HG03378 (cell line): Measurements from ENCODE around the gene FRMPD2.

Experiments used
- ATAC-seq: cut with Tn5 transposase; IDR thresholded peaks from one replicate; pipeline ENCODE4 v1.9.1; 2021; ENCODE audit warnings: mild to moderate bottlenecking, moderate library complexity; ENCODE audit not compliant: unreplicated experiment

FRMPD2 gene

DNA sequence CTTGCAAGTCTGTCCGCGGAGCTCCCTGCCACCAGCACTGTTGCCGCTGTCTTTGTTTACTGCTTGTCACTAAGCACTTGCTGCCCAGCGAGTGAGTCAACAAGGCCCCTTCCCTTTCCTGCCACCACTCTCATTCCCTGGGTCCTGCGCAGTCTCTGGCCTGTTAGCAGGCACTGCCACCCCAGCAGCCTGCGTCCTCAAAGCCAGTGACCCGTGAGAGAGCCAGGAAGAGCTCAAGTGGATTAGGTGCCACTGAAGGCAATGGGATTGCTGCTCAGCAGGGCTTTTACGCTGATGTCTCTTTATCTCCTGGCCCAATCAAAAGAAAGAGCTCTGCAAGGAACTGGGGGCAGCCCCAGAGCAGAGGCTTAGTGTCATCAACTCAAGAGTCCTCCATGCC is at the start of gene FRMPD2:
TSS of gene FRMPD2 (minus strand) at position 61 of the 400 bp plus-strand sequence. CDS start 129 bp downstream, outside the sequence.
- ATAC-seq: no peak

DNA sequence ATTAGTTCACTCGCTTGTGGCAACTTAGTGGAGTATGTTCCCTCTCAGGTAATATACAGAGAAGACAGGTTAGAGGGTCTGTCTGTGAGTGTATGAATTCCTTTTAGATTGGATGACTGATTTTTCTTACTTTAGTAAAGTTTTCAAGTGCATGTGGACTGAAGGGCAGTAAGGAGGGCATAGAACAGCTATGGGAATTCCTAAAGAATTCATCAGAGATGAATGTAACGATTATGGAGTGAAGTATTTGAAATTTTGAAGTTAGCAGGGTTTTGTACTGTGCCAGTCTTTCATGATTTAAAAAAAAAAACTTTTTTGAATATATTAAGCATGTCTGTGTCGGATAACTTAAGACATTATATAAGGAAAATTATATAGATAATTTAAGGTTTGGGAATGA is 47.5 kb upstream of the FRMPD2 start:
- no peak for ATAC-seq

DNA sequence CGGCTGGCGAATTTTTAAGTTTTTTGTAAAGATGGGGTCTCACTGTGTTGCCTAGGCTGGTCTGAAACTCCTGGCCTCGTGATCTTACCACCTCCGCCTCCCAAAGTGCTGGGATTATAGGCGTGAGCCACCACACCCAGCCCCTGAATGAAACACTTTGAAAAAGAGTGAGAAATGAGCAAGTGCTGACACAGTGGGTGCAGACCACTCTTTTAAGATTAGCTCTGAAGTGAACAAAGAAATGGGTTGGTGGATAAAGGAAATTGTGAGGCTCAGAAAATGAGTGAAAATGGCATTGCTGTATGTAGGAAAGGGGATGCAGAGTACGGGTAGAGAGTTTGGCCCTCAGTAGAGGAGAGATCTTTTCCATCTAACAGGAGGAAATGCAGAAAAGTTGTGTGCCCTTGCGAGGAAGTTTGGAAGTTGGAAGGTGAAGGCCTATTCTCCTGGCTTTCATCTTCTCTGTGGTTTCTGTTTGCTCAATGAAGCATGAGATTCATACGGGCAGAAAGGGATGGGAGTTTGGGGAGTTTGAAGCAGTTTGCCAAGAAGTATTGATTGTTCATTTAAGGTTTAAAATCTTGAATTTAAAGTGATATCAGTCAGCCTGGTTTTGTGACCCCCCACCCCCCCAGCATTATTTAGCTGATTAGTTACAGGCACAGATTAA is 43.0 kb upstream of the FRMPD2 start:
- ATAC-seq: no peak

DNA sequence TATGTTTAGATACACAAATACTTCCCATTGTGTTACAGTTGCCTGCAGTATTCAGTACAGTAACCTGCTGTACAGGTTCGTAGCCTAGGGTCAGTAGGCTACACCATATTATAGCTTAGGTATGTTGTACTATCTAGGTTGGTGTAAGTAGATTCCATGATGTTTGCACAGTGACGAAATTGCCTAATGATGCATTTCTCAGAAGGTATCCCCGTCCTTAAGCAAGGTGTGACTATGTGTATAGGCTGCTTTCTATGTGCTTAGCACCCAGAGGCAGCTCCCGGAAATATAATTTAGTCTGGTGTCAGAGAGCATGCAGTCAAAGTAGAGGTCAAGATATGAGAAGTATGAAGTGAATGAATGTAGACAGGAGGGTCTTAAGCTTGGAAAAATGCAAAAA is 41.7 kb upstream of the FRMPD2 start:
- ATAC-seq: no peak

GRCh38 chr10:48314107-48314506 is 39.6 kb upstream of the FRMPD2 start:
- ATAC-seq: no peak

- peak; percentile 33 for ATAC-seq
Observed at GRCh38 chr10:48309711-48310226, 35.3 kb upstream of the FRMPD2 start.

- no peak for ATAC-seq
Observed at GRCh38 chr10:48307711-48308018, 33.2 kb upstream of the FRMPD2 start.

DNA sequence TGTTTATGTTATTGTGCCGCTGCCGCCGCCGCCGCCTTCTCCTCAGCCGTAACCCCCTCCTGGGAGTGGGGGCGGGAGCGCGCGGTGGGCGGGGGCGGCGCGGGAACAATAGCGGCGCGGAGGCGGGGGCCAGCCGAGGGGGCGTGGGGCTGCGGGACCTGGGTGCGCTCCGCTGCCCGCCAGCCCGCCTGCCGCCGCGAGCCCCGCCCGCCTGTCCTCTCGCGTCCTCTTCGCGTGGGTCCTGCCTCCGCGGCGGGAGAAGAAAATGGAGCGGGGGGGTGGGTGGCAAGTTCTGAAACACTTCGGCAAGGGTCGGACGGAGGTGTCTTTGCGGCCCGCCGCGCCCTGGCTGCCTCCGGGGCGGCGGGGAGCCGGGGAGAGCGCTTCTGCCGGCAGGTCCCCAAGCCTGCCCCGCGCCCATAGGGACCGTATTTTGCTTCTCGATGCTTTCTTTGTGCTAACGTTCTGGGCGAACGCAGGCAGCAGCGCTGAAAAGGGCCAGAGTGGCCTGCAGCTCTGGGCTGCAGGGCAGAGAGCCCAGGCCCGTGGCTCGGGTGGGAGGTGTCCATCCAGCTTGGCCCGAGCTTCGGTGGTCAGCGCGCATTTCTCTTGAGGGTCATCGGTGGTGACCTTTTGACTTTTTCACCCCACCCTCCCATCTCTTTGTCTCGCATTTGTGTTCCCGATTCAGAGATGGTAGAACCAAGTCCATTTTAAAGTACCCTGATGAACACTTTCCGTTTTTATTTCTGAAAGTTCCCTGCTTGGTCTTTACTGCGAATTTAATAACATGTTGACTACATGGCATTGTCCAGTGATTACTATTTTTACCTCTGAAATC is 32.6 kb upstream of the FRMPD2 start:
- ATAC-seq: peak; percentile 27

DNA sequence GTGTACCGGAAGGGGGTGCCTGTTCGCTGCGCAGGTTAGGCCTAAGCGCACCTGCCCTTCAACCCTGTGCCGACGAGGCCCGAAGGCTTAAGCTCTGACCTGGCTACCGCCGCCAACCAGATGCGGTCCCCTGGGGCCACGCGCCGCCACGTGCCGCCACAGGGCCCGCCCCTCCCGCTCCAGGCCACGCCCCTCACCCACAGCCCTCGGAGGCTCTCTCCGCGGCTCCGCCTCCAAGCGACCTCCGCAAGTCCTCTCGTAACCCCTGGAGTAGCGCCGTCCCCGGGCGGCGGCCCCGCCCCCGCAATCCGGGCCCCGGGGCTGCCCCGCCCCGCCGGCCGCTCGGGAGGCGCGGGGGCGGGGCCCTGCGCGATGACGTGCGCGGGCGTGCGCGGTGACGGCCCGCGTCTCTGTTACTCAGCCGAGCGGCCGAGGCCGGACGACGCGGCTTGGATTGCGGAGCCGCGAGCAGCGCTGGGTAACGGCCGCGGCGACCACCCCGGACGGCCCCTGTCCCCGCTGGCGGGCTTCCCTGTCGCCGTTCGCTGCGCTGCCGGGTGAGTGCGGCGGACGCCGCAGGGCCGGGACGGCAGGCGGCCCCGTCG is 31.9 kb upstream of the FRMPD2 start, which contains the start of gene MAPK8:
TSS of gene MAPK8 (plus strand) at position 413 of the 605 bp plus-strand sequence. CDS start 94,984 bp downstream, outside the sequence.
- peak; percentile 64 for ATAC-seq

DNA sequence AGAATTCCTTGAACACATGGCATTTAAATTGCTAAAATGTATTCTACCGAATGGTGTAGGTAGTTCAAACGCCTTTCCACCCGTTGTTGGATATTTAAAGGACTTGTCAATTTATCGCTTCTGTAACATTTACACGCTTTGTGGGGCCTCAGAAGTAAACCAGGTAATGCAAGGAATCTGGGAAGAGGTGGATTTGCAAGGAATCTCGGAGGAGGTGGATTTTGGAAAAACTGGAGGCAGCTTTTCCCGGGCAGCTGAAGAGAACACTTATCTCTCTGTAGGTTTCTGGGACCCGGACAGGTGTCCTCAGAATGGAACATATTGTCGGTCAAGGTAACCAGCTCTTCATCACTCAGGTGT is 31.4 kb upstream of the FRMPD2 start:
- no peak for ATAC-seq

- ATAC-seq: no peak
Observed at GRCh38 chr10:48302515-48303476, 28.3 kb upstream of the FRMPD2 start.

DNA sequence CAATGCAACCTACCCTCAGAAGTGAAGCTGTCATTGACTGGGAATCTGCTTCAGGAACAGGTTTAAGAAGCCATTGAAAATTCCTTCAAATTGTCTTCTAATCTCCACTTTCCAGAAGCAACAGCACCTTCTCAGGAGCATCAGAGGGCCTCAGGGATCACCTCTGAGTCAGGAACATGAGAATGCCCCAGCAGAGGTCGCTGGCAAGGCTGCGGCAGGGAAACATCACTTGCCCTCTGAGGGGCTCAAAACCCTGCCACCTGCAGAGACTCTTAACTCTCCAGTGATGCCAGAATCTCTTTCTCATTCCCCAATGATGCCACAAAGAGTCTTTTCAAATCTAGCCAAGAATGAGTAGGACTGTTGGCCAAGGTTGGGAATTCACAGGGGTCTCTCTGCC is 26.1 kb upstream of the FRMPD2 start:
- no peak for ATAC-seq

DNA sequence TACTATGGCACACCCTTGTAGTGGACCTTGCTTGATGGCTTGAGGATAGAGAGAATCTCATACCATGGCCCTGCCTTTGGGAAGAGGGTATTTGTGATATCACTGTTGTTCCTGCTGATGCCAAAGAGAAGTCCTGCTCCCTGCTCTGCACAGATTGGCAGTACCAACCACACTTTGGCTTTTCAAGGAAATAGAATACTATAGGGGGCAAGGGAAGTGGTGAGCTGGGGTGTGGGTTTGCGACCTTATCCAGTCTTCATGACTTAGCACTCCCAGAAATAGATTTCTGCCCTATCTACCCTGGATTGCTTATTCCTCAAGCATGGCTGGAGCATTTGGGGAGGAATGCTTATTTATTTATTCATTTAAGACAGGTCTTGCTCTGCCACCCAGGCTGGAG is 25.2 kb upstream of the FRMPD2 start:
- ATAC-seq: no peak

- ATAC-seq: no peak
Observed at GRCh38 chr10:48299066-48299465, 24.6 kb upstream of the FRMPD2 start.

- ATAC-seq: no peak
Observed at GRCh38 chr10:48296576-48297098, 22.1 kb upstream of the FRMPD2 start.

- ATAC-seq: no peak
Observed at GRCh38 chr10:48294431-48294830, 19.9 kb upstream of the FRMPD2 start.

DNA sequence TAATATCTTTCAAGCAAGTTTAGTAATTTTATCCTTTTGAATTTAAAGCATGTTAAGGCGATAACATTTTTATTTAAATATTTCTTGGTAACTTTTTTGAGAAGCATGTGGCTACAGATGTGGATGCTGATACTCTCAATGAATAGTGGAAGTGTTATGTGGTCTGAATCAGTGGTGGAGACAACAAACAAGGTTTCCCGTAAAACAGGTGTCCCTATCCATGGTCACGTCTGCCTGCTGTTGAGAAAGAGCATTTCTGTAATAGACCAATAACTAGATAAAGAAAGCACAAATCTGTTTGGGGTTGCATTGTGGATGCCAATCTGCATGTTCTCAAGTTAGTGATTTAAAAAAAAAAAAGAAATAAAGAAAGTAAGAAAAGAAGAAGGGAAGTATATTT is 18.1 kb upstream of the FRMPD2 start:
- ATAC-seq: no peak

DNA sequence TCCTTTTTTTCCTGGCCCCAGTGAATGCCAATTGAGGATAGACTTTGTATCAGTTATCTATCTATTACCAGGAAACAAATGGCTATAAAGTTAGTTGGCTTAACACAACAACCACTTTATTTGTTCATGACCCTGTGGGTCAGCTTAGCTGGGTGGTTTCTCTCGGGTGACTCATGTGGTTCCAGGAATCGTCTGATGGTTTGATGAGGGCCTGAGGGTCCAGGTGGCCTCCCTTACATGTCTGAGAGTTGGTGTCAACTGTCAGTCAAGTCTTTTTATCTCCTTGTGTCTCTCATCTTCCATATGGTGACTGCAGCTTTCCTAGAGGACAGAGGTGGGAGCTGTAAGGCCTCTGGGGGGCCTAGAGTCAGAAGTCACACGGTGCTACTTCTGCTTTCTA is 16.7 kb upstream of the FRMPD2 start:
- no peak for ATAC-seq

GRCh38 chr10:48290286-48290685 is 15.8 kb upstream of the FRMPD2 start:
- no peak for ATAC-seq

DNA sequence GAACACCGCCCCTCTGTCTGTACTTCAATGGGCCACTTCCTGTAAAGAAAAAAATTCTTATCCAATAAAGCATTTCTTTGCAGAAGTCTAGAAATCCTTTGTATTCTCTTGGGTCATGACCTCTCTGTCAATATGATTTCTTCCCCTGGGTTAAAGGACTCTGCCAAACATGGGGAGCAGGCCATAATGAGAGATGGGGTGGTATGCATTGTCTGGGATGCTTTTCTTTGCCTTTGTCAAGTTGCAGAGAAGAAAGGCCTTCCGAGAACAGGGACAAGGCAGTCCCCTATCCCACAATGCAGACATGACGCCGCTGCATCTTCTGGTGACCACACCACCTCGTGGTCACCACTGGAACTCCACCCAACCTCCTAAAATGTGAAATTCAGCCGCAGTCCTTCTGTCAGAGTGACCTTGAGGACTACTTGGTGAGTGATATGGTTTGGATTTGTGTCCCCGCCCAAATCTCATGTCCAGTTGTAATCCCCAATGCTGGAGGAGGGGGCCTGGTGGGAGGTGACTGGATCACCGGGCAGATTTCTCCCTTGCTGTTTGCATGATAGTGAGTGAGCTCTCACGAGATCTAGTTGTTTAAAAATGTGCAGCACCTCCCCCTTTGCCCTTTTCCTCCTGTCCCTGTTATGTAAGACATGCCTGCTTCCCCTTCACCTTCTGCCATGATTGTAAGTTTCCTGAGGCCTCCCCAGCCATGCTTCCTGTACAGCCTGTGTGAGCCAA is 15.2 kb upstream of the FRMPD2 start:
- ATAC-seq: peak; percentile 40
